ENCODE data around the gene MTA3.
"Not testable (repeated sequence)": the region's sequence is repeated elsewhere in the genome, so short reads cannot be mapped to it uniquely, and the experiment has no call there.

The MTA3 gene

GRCh38 chr2:42562474-42563144 lies 5.8 kb upstream of the MTA3 start:
- DNase-seq = no peak
- in situ Hi-C loops (cut with MboI; ENCODE audit: low pct_unique_long_range_greater_than_20kb, low sequenced_read_pairs) = no loop called here

GRCh38 chr2:42566025-42566424 lies 2.4 kb upstream of the MTA3 start:
- DNase-seq = no peak

GRCh38 chr2:42566837-42567321 lies 1.6 kb upstream of the MTA3 start:
- DNase-seq = no peak
- in situ Hi-C loops (cut with MboI; ENCODE audit: low pct_unique_long_range_greater_than_20kb, low sequenced_read_pairs) = no loop called here

More at GRCh38 chr2:42566025-42566424, 2.4 kb upstream of the MTA3 start:
- in situ Hi-C loops (cut with MboI; ENCODE audit: low pct_unique_long_range_greater_than_20kb, low sequenced_read_pairs) = no loop called here

GRCh38 chr2:42567364-42567763 lies 1.1 kb upstream of the MTA3 start:
- no peak for DNase-seq
- in situ Hi-C loops (cut with MboI; ENCODE audit: low pct_unique_long_range_greater_than_20kb, low sequenced_read_pairs) = no loop called here

- in situ Hi-C loops (cut with MboI; ENCODE audit: low pct_unique_long_range_greater_than_20kb, low sequenced_read_pairs) = no loop called here
- DNase-seq = no peak
Observed at GRCh38 chr2:42567806-42568400, 529 bp upstream of the MTA3 start.

GRCh38 chr2:42569116-42569711 lies 782 bp downstream of the MTA3 start:
- in situ Hi-C loops (cut with MboI; ENCODE audit: low pct_unique_long_range_greater_than_20kb, low sequenced_read_pairs) = no loop called here
- peak; percentile 34 for DNase-seq

- peak; percentile 34 for DNase-seq
- in situ Hi-C loops (cut with MboI; ENCODE audit: low pct_unique_long_range_greater_than_20kb, low sequenced_read_pairs) = no loop called here
Observed at GRCh38 chr2:42569883-42570282, 1.5 kb downstream of the MTA3 start.

GRCh38 chr2:42572297-42573081 lies 4.1 kb downstream of the MTA3 start:
- DNase-seq = no peak
- in situ Hi-C loops (cut with MboI; ENCODE audit: low pct_unique_long_range_greater_than_20kb, low sequenced_read_pairs) = no loop called here

- in situ Hi-C loops (cut with MboI; ENCODE audit: low pct_unique_long_range_greater_than_20kb, low sequenced_read_pairs) = no loop called here
- DNase-seq = no peak
Observed at GRCh38 chr2:42573256-42573655, 4.8 kb downstream of the MTA3 start.

- no peak for DNase-seq
- in situ Hi-C loops (cut with MboI; ENCODE audit: low pct_unique_long_range_greater_than_20kb, low sequenced_read_pairs) = no loop called here
Observed at GRCh38 chr2:42575458-42576064, 7.1 kb downstream of the MTA3 start.

- in situ Hi-C loops (cut with MboI; ENCODE audit: low pct_unique_long_range_greater_than_20kb, low sequenced_read_pairs) = no loop called here
- no peak for DNase-seq
Observed at GRCh38 chr2:42578621-42579020, 10.2 kb downstream of the MTA3 start.

GRCh38 chr2:42581257-42581656 lies 12.8 kb downstream of the MTA3 start:
- in situ Hi-C loops (cut with MboI; ENCODE audit: low pct_unique_long_range_greater_than_20kb, low sequenced_read_pairs) = no loop called here
- no peak for DNase-seq

- in situ Hi-C loops (cut with MboI; ENCODE audit: low pct_unique_long_range_greater_than_20kb, low sequenced_read_pairs); DNase-seq: not testable (repeated sequence)
Observed at GRCh38 chr2:42584628-42585027, 16.2 kb downstream of the MTA3 start.

GRCh38 chr2:42585779-42586178 lies 17.3 kb downstream of the MTA3 start:
- in situ Hi-C loops (cut with MboI; ENCODE audit: low pct_unique_long_range_greater_than_20kb, low sequenced_read_pairs) = no loop called here
- DNase-seq = no peak

- in situ Hi-C loops (cut with MboI; ENCODE audit: low pct_unique_long_range_greater_than_20kb, low sequenced_read_pairs) = no loop called here
- DNase-seq = no peak
Observed at GRCh38 chr2:42587526-42588117, 19.2 kb downstream of the MTA3 start.

- no peak for DNase-seq
- in situ Hi-C loops (cut with MboI; ENCODE audit: low pct_unique_long_range_greater_than_20kb, low sequenced_read_pairs) = no loop called here
Observed at GRCh38 chr2:42588121-42588520, 19.7 kb downstream of the MTA3 start.

GRCh38 chr2:42590176-42590575 lies 21.7 kb downstream of the MTA3 start:
- no peak for DNase-seq
- in situ Hi-C loops (cut with MboI; ENCODE audit: low pct_unique_long_range_greater_than_20kb, low sequenced_read_pairs) = no loop called here

GRCh38 chr2:42593282-42593681 lies 24.9 kb downstream of the MTA3 start:
- DNase-seq = no peak
- in situ Hi-C loops (cut with MboI; ENCODE audit: low pct_unique_long_range_greater_than_20kb, low sequenced_read_pairs) = no loop called here

- DNase-seq = no peak
- in situ Hi-C loops (cut with MboI; ENCODE audit: low pct_unique_long_range_greater_than_20kb, low sequenced_read_pairs) = no loop called here
Observed at GRCh38 chr2:42598656-42599055, 30.2 kb downstream of the MTA3 start.

All from KBM-7 (cell line).